IMR-90 (cell line): Measurements from ENCODE around the gene LGALS9.

Experiments
- NFE2L2 ChIP-seq: fragments of 150-350 bp; IDR thresholded peaks from 2 replicates; pipeline ENCODE4 v1.6.1; 2016; ENCODE audit warnings: low read depth, mild to moderate bottlenecking, low read length
- TF ChIP-seq, protein P1 (sequence below): conservative IDR thresholded peaks from 2 replicates; pipeline ENCODE4 v1.5.1; 2012; ENCODE audit warnings: mild to moderate bottlenecking, low read depth, low read length, improper control_type of control experiment
- TF ChIP-seq, protein P2 (sequence below): fragments of 150-350 bp; IDR thresholded peaks from 2 replicates; pipeline ENCODE4 v1.6.1; 2017; ENCODE audit warnings: mild to moderate bottlenecking, antibody characterized with exemption, low read length, low read depth

DNA sequence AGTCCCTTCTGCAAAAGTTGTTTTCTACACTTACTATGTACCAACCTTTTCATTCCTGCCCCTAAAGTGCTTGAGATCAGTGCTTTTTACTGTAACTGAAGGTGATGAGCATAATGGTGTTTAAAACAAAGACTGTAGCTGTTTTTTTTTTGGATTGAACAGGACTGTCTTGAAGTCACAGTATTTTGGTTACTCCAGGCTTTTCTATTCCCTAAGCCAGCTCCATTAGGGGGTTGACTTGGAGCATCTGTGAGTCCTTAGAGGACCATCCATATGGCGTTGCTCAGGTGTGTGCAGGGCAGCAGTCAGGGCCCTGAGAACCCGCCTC is 29.0 kb upstream of the LGALS9 start:
- TF ChIP-seq, protein P1, sequence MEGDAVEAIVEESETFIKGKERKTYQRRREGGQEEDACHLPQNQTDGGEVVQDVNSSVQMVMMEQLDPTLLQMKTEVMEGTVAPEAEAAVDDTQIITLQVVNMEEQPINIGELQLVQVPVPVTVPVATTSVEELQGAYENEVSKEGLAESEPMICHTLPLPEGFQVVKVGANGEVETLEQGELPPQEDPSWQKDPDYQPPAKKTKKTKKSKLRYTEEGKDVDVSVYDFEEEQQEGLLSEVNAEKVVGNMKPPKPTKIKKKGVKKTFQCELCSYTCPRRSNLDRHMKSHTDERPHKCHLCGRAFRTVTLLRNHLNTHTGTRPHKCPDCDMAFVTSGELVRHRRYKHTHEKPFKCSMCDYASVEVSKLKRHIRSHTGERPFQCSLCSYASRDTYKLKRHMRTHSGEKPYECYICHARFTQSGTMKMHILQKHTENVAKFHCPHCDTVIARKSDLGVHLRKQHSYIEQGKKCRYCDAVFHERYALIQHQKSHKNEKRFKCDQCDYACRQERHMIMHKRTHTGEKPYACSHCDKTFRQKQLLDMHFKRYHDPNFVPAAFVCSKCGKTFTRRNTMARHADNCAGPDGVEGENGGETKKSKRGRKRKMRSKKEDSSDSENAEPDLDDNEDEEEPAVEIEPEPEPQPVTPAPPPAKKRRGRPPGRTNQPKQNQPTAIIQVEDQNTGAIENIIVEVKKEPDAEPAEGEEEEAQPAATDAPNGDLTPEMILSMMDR: no peak
- TF ChIP-seq, protein P2, sequence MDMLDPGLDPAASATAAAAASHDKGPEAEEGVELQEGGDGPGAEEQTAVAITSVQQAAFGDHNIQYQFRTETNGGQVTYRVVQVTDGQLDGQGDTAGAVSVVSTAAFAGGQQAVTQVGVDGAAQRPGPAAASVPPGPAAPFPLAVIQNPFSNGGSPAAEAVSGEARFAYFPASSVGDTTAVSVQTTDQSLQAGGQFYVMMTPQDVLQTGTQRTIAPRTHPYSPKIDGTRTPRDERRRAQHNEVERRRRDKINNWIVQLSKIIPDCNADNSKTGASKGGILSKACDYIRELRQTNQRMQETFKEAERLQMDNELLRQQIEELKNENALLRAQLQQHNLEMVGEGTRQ: no peak
- TF ChIP-seq NFE2L2: no peak
